Hepatocyte (in vitro differentiated cells): ENCODE results near the gene KLHL30. TPM values are rescaled to one million over a fixed set of nuclear protein-coding genes. Genes with fewer than 3 reads are reported as not detected.

Experiments used
- DNase-seq: peaks from one replicate; pipeline ENCODE4 v3.0.0-alpha.2; 2016; ENCODE audit warnings: low spot score
- H2AFZ ChIP-seq: fragments of 200-600 bp; sonication (generic); 2 replicates; pipeline ENCODE4 v1.6.0; 2016; ENCODE audit warnings: antibody characterized with exemption, mild to moderate bottlenecking
- H3K27ac ChIP-seq: fragments of 200-600 bp; sonication (generic); 2 replicates; pipeline ENCODE4 v1.5.1; 2016; ENCODE audit warnings: mild to moderate bottlenecking
- H3K27me3 ChIP-seq: fragments of 200-600 bp; sonication (generic); 2 replicates; pipeline ENCODE4 v1.6.1; 2016
- H3K36me3 ChIP-seq: fragments of 200-600 bp; sonication (generic); replicated peaks from 2 replicates; pipeline ENCODE4 v1.5.1; 2016; ENCODE audit warnings: low read depth; ENCODE audit not compliant: insufficient read depth
- H3K4me1 ChIP-seq: fragments of 200-600 bp; sonication (generic); 2 replicates; pipeline ENCODE4 v1.5.1; 2016; ENCODE audit warnings: mild to moderate bottlenecking, moderate library complexity; ENCODE audit not compliant: insufficient read depth
- H3K4me2 ChIP-seq: fragments of 200-600 bp; sonication (generic); 2 replicates; pipeline ENCODE4 v1.6.0; 2016
- H3K4me3 ChIP-seq: fragments of 200-600 bp; sonication (generic); 2 replicates; pipeline ENCODE4 v1.5.1; 2016; ENCODE audit warnings: mild to moderate bottlenecking
- H3K79me2 ChIP-seq: fragments of 200-600 bp; sonication (generic); 2 replicates; pipeline ENCODE4 v1.6.0; 2017; ENCODE audit warnings: mild to moderate bottlenecking
- H3K9me2 ChIP-seq: fragments of 200-600 bp; sonication (generic); replicated peaks from 2 replicates; pipeline ENCODE4 v1.6.0; 2017; ENCODE audit warnings: mild to moderate bottlenecking; ENCODE audit not compliant: insufficient read depth
- H3K9me3 ChIP-seq: fragments of 200-600 bp; sonication (generic); 2 replicates; pipeline ENCODE4 v1.5.1; 2016; ENCODE audit warnings: low read depth, mild to moderate bottlenecking
- H4K20me1 ChIP-seq: fragments of 200-600 bp; sonication (generic); 2 replicates; pipeline ENCODE4 v1.6.0; 2016; ENCODE audit warnings: mild to moderate bottlenecking; ENCODE audit not compliant: insufficient read depth, poor library complexity, severe bottlenecking
- CTCF ChIP-seq: fragments of 200-600 bp; sonication (generic); IDR thresholded peaks from 2 replicates; pipeline ENCODE4 v1.5.1; 2016; ENCODE audit warnings: antibody characterized with exemption, mild to moderate bottlenecking; ENCODE audit not compliant: poor library complexity
- EZH2 ChIP-seq: fragments of 200-600 bp; sonication (generic); IDR thresholded peaks from 2 replicates; pipeline ENCODE4 v1.6.1; 2016; ENCODE audit warnings: antibody characterized with exemption, mild to moderate bottlenecking, borderline replicate concordance
- EZH2phosphoT487 ChIP-seq: fragments of 200-600 bp; sonication (generic); IDR thresholded peaks from one replicate; pipeline ENCODE4 v1.6.1; 2018; ENCODE audit warnings: antibody characterized with exemption, mild to moderate bottlenecking, low read depth, moderate library complexity; ENCODE audit not compliant: unreplicated experiment, severe bottlenecking
- WGBS: methylation state at CpG from one replicate; pipeline ENCODE4 v1.1.6; 2016; ENCODE audit warnings: low lambda C conversion rate; ENCODE audit errors: missing lambda C conversion rate; 5-methylcytosine and 5-hydroxymethylcytosine counted together
- polyA plus RNA-seq: library from polyadenylated mRNA; unstranded; fragments of >200 nt; fragmentation: Nextera tagmentation; extraction: Ambion mirVana; gene quantifications from 2 replicates; pipeline ENCODE4 v1.2.1, GENCODE V29; 2016
- total RNA-seq: library from RNA; depleted of rRNA; stranded (reverse); fragments of >200 nt; gene quantifications from 2 replicates; pipeline ENCODE4 v1.2.3, GENCODE V29; 2014

KLHL30 gene
- total and polyA plus RNA-seq, 2 experiments from 2014 or later = 0.15 TPM; not detected in 1

GRCh38 chr2:238125127-238125885 lies 13.2 kb upstream of the KLHL30 start:
- 93% methylated on average over 15 of the region's 20 CpGs for WGBS
- no peaks in the 10 kb centered on the region for H4K20me1 ChIP-seq
- H2AFZ ChIP-seq = no peak overlapping the region
- H3K4me2 ChIP-seq = no peak overlapping the region
- no peak for DNase-seq
- no peaks in the 10 kb centered on the region for H3K4me1 ChIP-seq
- H3K4me3 ChIP-seq = no peak overlapping the region
- no peaks in the 10 kb centered on the region for H3K9me3 ChIP-seq
- H3K27me3 ChIP-seq = no peaks in the 10 kb centered on the region
- no peaks in the 10 kb centered on the region for H3K36me3 ChIP-seq
- H3K79me2 ChIP-seq = no peaks in the 10 kb centered on the region
- no peaks in the 10 kb centered on the region for H3K9me2 ChIP-seq
- H3K27ac ChIP-seq = no peak overlapping the region
- TF ChIP-seq EZH2 = no peak
- TF ChIP-seq EZH2phosphoT487 = no peak
- TF ChIP-seq CTCF = no peak

- Histone ChIP-seq H3K4me1 (no peaks in the 10 kb centered on the region), H3K36me3 (no peaks in the 10 kb centered on the region), H3K79me2 (no peaks in the 10 kb centered on the region), H3K27me3 (no peaks in the 10 kb centered on the region), H3K4me2 (no peak overlapping the region), H3K4me3 (no peak overlapping the region), H2AFZ (no peak overlapping the region), H3K9me2 (no peaks in the 10 kb centered on the region), H3K9me3 (no peaks in the 10 kb centered on the region), H3K27ac (no peak overlapping the region), H4K20me1 (no peaks in the 10 kb centered on the region)
- no peak for DNase-seq
- TF ChIP-seq EZH2 = no peak
- no peak for TF ChIP-seq CTCF
- no peak for TF ChIP-seq EZH2phosphoT487
- WGBS = 96% methylated on average over 2 of the region's 2 CpGs
These were observed 12.1 kb upstream of the KLHL30 start for GRCh38 chr2:238126338-238126737.

- Histone ChIP-seq H3K9me2 (no peaks in the 10 kb centered on the region), H3K27ac (no peak overlapping the region), H3K9me3 (no peaks in the 10 kb centered on the region), H3K36me3 (no peaks in the 10 kb centered on the region), H3K4me1 (no peaks in the 10 kb centered on the region), H4K20me1 (no peaks in the 10 kb centered on the region), H3K4me2 (no peak overlapping the region), H2AFZ (no peak overlapping the region), H3K27me3 (no peaks in the 10 kb centered on the region), H3K79me2 (no peaks in the 10 kb centered on the region), H3K4me3 (no peak overlapping the region)
- WGBS = 95% methylated on average over 2 of the region's 2 CpGs
- DNase-seq = no peak
- TF ChIP-seq EZH2 (no peak), EZH2phosphoT487 (no peak), CTCF (no peak)
These were observed 11.7 kb upstream of the KLHL30 start for GRCh38 chr2:238126775-238127164.
